ENCODE measurements around the gene TAS2R13. TPM values are rescaled to one million over a fixed set of nuclear protein-coding genes. Genes with fewer than 3 reads are reported as not detected.

The TAS2R13 gene
- total RNA-seq, 1 donor from 2014 or later = 0.90 TPM

DNA sequence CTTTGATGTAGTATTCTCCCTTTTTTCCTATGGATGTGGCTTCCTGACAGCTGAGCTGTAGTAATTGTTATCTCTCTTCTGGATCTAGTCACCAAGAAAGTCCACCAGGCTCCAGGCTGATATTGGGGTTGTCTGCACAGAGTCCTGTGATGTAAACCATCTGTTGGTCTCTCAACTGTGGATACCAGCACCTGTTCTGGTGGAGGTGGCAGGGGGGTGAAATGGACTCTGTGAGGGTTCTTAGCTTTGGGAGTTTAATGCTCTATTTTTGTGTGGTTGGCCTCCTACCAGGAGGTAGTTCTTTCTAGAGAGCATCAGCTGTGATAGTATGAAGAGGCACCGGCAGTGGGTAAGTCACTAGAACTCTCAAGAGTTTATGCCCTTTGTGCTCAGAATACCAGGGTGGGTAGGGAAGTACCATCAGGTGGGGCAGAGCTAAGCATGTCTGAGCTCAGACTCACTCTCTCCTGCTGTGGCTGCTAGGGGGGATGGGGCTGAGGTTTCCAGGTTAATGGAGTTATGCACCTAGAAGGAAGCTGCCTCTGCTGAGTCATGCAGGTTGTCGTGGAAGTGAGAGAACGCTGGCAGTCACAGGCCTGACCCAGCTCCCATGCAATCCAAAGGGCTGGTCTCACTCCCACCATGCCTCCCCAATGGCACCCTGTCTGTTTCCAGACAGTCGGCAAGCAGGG is 32.7 kb upstream of the TAS2R13 start:
- Mint-ChIP-seq H3K4me3 (ENCODE audit: unreplicated experiment) (no peak overlapping the region), H3K4me1 (ENCODE audit: unreplicated experiment) (peaks cover 17% of the 10 kb centered on the region), H3K9me3 (ENCODE audit: unreplicated experiment) (no peaks in the 10 kb centered on the region), H3K27me3 (ENCODE audit: unreplicated experiment) (peaks cover 1% of the 10 kb centered on the region), H3K27ac (ENCODE audit: unreplicated experiment) (no peak overlapping the region), H3K36me3 (ENCODE audit: low read depth, unreplicated experiment) (peaks cover 10% of the 10 kb centered on the region)
- DNase-seq (ENCODE audit: low spot score) = no peak
- TF ChIP-seq, protein P1, sequence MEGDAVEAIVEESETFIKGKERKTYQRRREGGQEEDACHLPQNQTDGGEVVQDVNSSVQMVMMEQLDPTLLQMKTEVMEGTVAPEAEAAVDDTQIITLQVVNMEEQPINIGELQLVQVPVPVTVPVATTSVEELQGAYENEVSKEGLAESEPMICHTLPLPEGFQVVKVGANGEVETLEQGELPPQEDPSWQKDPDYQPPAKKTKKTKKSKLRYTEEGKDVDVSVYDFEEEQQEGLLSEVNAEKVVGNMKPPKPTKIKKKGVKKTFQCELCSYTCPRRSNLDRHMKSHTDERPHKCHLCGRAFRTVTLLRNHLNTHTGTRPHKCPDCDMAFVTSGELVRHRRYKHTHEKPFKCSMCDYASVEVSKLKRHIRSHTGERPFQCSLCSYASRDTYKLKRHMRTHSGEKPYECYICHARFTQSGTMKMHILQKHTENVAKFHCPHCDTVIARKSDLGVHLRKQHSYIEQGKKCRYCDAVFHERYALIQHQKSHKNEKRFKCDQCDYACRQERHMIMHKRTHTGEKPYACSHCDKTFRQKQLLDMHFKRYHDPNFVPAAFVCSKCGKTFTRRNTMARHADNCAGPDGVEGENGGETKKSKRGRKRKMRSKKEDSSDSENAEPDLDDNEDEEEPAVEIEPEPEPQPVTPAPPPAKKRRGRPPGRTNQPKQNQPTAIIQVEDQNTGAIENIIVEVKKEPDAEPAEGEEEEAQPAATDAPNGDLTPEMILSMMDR (IDR thresholded peaks at IDR 0.05; ENCODE audit: unreplicated experiment) = no peak

DNA sequence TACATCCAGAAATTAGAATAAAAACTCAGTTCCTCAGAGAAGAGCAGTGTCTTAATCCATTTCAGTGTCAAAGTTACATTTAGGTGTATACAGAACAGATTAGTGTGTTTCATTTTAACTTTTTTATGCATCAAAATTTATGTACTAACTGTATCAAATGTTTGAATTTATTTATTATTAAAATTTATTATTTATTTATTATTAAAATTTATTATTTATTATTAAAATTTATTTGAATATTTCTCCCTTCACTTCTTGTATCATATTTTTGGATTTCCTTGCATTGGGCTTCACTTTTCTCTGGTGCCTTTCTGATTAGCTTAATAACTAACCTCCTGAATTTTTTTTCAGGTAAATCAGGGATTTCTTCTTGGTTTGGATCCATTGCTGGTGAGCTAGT is 32.0 kb upstream of the TAS2R13 start:
- no peak for DNase-seq (ENCODE audit: low spot score)
- no peak overlapping the region for H3K4me3 Mint-ChIP-seq (ENCODE audit: unreplicated experiment)
- TF ChIP-seq, protein P1 (IDR thresholded peaks at IDR 0.05; ENCODE audit: unreplicated experiment) = no peak
- H3K9me3 Mint-ChIP-seq (ENCODE audit: unreplicated experiment) = no peaks in the 10 kb centered on the region
- H3K27me3 Mint-ChIP-seq (ENCODE audit: unreplicated experiment) = peaks cover 1% of the 10 kb centered on the region
- no peak overlapping the region for H3K27ac Mint-ChIP-seq (ENCODE audit: unreplicated experiment)
- peaks cover 17% of the 10 kb centered on the region for H3K4me1 Mint-ChIP-seq (ENCODE audit: unreplicated experiment)
- peaks cover 7% of the 10 kb centered on the region for H3K36me3 Mint-ChIP-seq (ENCODE audit: low read depth, unreplicated experiment)

DNA sequence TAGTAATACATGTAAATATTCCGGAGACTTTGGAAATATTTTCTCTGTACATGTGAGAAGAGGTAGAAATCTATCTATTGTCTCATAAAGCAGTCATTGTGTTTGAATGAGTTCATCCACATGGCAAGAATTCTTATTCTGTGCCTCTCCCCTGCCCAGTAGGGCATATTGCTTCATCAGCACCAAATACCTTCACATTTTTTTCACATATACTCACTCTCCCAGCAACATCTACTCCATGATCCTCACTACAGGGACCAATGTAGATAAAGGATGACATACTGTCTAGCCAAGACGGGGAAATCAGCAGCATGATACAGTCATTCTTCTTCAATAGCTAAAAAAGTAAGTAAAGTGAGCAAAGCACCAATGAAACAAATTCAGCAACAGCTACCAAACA is 31.0 kb upstream of the TAS2R13 start:
- no peak overlapping the region for H3K4me3 Mint-ChIP-seq (ENCODE audit: unreplicated experiment)
- no peaks in the 10 kb centered on the region for H3K9me3 Mint-ChIP-seq (ENCODE audit: unreplicated experiment)
- DNase-seq (ENCODE audit: low spot score) = no peak
- H3K4me1 Mint-ChIP-seq (ENCODE audit: unreplicated experiment) = peaks cover 17% of the 10 kb centered on the region
- H3K27ac Mint-ChIP-seq (ENCODE audit: unreplicated experiment) = no peak overlapping the region
- H3K36me3 Mint-ChIP-seq (ENCODE audit: low read depth, unreplicated experiment) = peaks cover 6% of the 10 kb centered on the region
- TF ChIP-seq, protein P1 (IDR thresholded peaks at IDR 0.05; ENCODE audit: unreplicated experiment) = no peak
- H3K27me3 Mint-ChIP-seq (ENCODE audit: unreplicated experiment) = peaks cover 1% of the 10 kb centered on the region

DNA sequence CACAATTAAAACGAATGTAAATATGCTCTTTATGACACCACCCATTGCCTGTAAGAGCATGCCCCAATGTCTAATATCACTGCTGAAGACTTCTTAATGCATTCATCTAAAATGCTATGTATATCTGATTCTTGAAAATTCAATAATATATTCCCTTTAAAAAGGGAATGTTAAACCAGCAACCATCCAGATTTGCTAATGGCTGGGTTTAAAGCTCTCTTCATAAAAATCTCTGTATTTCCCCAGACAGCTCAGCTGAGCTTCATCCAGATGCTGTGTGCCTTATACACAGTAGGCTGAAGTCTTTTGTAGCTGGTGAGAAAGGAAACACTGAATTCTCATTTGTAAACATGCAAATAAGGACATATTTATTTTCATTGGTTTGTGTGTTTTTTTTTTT is 29.8 kb upstream of the TAS2R13 start, which contains the start of gene TAS2R14:
Gene TAS2R14 (minus strand): TSS at position 101 of the 400 bp plus-strand sequence. CDS start 56 bp downstream, at position 45.
- Mint-ChIP-seq H3K27ac (ENCODE audit: unreplicated experiment) (no peak within 1 kb of the TSS), H3K9me3 (ENCODE audit: unreplicated experiment) (no peaks in the 10 kb centered on the region), H3K27me3 (ENCODE audit: unreplicated experiment) (no peaks in the 10 kb centered on the region), H3K4me1 (ENCODE audit: unreplicated experiment) (peaks cover 17% of the 10 kb centered on the region), H3K4me3 (ENCODE audit: unreplicated experiment) (no peak within 1 kb of the TSS), H3K36me3 (ENCODE audit: low read depth, unreplicated experiment) (no peaks in the 10 kb centered on the region)
- TF ChIP-seq, protein P1 (IDR thresholded peaks at IDR 0.05; ENCODE audit: unreplicated experiment) = no peak
- no peak for DNase-seq (ENCODE audit: low spot score)

DNA sequence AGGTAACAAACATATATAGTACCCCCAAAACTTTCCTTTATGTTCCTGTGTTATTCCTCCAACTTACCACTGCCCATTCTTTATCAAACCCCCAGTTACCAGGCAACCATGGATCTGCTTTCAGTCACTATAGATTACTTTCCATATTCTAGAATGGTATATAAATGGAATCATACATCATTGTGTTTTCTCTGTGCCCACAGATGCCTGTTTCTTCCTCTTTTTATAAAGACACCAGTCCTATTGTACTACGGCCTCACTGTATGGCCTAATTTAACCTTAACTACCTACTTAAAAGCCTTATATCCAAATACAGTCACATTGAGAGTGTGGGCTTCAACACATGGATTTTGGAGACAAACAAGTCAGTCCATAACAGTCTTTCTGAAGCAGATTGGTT is 27.1 kb upstream of the TAS2R13 start:
- TF ChIP-seq, protein P1 (IDR thresholded peaks at IDR 0.05; ENCODE audit: unreplicated experiment) = no peak
- no peak for DNase-seq (ENCODE audit: low spot score)
- no peaks in the 10 kb centered on the region for H3K27me3 Mint-ChIP-seq (ENCODE audit: unreplicated experiment)
- no peak overlapping the region for H3K4me3 Mint-ChIP-seq (ENCODE audit: unreplicated experiment)
- no peaks in the 10 kb centered on the region for H3K9me3 Mint-ChIP-seq (ENCODE audit: unreplicated experiment)
- no peak overlapping the region for H3K27ac Mint-ChIP-seq (ENCODE audit: unreplicated experiment)
- H3K36me3 Mint-ChIP-seq (ENCODE audit: low read depth, unreplicated experiment) = no peaks in the 10 kb centered on the region
- H3K4me1 Mint-ChIP-seq (ENCODE audit: unreplicated experiment) = peaks cover under 1% of the 10 kb centered on the region

Measured in endothelial cell (in vitro differentiated cells).